ENCODE results near the gene KRT2. TPM values are rescaled to one million over a fixed set of nuclear protein-coding genes. Genes with fewer than 3 reads are reported as not detected.

The KRT2 gene
- total RNA-seq, 1 donor from 2014 or later: not detected

DNA sequence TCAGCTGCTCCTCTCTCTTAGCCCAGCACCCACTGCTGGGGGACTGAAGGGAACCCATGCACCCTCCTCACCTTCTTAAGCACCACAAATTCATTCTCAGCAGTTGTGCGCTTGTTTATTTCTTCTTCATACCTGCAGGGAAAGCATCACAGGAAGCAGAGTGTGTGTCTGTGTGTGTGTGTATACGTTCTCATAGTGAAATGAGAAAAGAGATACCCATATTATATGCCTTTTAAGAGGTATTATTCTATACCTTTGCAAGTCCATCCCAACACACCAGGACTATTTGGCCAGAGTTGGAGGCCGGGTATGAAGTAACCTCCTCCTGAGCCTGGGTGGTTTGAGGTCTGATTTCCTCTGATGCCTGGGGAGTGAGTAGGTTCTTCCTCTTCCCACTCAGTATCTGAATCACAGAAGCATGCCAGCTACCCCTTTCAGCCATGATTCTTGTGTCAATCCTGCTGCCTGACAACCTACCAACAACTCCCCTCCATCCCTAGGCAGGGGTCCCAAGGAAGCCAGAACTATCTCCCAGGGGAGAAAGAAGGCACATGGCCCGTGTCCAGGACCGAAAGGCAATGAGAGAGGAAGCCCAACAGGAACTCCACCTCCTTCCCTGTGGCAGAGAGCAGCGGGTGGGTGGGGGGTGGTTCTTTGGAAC, 36.7 kb downstream of the KRT2 start:
- H3K4me3 Mint-ChIP-seq: no peak overlapping the region
- no peaks in the 10 kb centered on the region for H3K9me3 Mint-ChIP-seq
- no peaks in the 10 kb centered on the region for H3K4me1 Mint-ChIP-seq
- no peak for TF ChIP-seq CTCF (conservative IDR thresholded peaks at IDR 0.05)
- no peaks in the 10 kb centered on the region for H3K36me3 Mint-ChIP-seq (ENCODE audit: low read depth)
- H3K27ac Mint-ChIP-seq (ENCODE audit: unreplicated experiment): no peak overlapping the region
- DNase-seq (ENCODE audit: low read depth, low spot score): no peak
- H3K27me3 Mint-ChIP-seq (ENCODE audit: low read depth): peaks cover 36% of the 10 kb centered on the region

DNA sequence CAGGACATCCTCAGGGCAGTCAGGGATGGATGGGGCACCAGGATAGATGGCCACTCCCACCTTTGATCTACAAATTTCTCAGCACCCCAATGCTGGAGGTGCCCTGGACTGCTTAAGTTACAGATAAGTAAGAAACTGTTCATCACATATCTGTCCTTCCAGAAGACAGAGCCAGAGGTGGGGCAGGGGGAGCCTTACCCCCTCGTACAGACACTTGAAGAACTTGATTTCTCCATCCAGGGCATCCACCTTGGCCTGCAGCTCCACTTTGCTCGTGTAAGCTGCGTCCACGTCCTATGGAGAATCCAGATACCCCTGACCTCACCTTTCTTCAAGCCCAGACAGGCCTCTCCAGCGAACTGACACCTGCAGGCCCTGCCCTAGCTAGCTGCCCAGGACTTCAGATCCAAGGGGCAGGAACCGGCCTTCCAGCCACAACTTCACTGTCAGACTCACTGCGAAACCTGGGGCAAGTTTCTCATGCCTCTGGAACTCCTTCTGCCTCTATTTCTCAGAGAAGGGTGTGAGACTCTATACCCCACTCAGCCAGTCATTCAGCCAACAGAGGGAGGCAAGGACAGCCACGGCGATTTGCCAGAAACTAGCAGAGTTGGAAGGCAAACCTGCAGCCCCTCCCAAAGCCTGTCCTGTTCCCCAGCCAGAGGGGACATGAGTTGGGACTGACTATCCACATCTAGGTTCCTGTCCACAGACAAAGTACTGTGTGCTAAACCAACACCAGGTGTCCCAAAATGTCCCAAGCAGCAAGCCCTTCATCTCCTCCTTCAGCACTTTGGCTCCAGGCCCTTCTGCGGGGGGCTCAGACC, 37.4 kb downstream of the KRT2 start:
- Mint-ChIP-seq H3K27me3 (ENCODE audit: low read depth) (peaks cover 42% of the 10 kb centered on the region), H3K36me3 (ENCODE audit: low read depth) (no peaks in the 10 kb centered on the region), H3K27ac (ENCODE audit: unreplicated experiment) (no peak overlapping the region), H3K9me3 (no peaks in the 10 kb centered on the region), H3K4me1 (no peaks in the 10 kb centered on the region), H3K4me3 (no peak overlapping the region)
- no peak for DNase-seq (ENCODE audit: low read depth, low spot score)
- no peak for TF ChIP-seq CTCF (conservative IDR thresholded peaks at IDR 0.05)

DNA sequence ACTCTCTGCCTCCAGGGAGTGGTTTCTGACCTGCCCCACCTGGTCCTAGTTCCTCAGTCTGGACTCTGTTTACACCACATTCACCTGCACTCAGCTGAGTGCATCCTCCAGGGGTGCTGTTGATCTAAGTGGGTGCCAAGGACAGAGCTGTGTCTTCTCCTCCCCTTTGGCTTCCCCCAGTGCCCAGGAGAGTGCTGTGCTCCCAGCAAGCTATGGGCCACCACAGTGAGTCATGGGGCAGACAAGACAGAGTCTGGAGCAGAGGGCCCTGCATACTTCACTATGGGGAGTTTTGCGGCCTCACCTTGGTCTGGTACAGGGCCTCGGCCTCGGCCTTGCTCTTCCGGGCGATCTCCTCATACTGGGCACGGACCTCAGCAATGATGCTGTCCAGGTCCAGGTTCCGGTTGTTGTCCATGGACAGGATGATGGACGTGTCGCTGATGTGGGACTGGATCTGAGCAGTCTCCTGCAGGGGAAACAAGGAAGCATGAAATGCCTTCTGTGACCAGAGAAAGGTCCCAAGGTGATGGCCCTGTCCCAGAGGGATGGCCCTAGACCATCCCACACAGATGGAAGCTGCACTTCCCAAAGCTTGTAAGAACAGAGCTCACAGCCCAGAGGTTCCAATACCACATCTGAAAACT, 38.5 kb downstream of the KRT2 start:
- no peak for TF ChIP-seq CTCF (conservative IDR thresholded peaks at IDR 0.05)
- Mint-ChIP-seq H3K36me3 (ENCODE audit: low read depth) (no peaks in the 10 kb centered on the region), H3K4me3 (no peak overlapping the region), H3K9me3 (no peaks in the 10 kb centered on the region), H3K4me1 (no peaks in the 10 kb centered on the region), H3K27me3 (ENCODE audit: low read depth) (peaks cover 51% of the 10 kb centered on the region), H3K27ac (ENCODE audit: unreplicated experiment) (no peak overlapping the region)
- no peak for DNase-seq (ENCODE audit: low read depth, low spot score)

DNA sequence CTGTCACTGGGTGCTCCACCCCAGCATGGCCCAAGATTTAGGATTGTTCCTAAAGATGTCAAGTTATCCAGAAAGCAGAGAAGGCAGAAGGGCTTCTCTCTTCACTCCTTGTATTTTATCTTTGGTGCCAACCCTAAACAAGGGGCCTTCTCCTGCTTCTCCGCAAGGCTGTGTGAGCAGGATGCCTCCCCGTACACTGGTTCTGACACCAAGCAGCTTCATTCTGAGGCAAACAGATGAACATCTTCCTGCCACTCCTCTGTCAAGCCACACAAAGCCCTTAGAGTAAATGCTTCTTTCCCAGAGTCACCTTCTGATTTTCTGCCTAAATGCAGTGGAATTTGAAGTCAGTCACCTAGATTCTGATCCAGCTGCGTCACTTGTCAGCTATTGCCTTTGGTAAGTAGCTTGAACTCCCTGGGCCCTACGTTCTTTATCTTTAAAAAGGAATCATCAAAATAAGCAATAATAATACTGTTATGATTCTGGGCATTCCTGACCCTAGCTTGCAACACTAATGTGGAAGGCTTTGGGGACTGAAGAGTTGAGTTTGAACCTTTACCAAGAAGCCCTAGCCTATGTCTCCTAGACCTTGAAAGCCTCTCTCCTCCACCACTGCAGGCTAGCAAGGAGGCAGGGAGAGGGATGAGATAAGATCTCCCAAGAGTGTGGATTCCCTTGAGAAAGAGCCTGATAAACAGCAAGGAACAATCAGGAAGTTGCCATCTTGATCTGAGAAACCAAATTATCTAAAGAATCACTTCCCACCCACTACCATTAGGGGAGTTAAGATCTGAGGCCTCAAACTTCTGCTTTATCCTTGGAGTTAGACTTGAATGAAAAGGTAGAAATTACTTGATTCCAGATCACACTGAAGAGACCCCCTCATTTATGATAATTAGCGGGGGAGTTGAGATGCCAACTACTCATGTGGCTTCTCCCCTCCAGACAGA, 39.3 kb downstream of the KRT2 start:
- no peak for DNase-seq (ENCODE audit: low read depth, low spot score)
- Mint-ChIP-seq H3K9me3 (no peaks in the 10 kb centered on the region), H3K36me3 (ENCODE audit: low read depth) (no peaks in the 10 kb centered on the region), H3K4me3 (no peak overlapping the region), H3K27me3 (ENCODE audit: low read depth) (peaks cover 57% of the 10 kb centered on the region), H3K4me1 (no peaks in the 10 kb centered on the region), H3K27ac (ENCODE audit: unreplicated experiment) (no peak overlapping the region)
- TF ChIP-seq CTCF (conservative IDR thresholded peaks at IDR 0.05): no peak

GRCh38 chr12:52611080-52611468, 40.9 kb downstream of the KRT2 start:
- Mint-ChIP-seq H3K9me3 (no peaks in the 10 kb centered on the region), H3K27ac (ENCODE audit: unreplicated experiment) (no peak overlapping the region), H3K36me3 (ENCODE audit: low read depth) (no peaks in the 10 kb centered on the region), H3K4me3 (no peak overlapping the region), H3K4me1 (no peaks in the 10 kb centered on the region), H3K27me3 (ENCODE audit: low read depth) (peaks cover 58% of the 10 kb centered on the region)
- no peak for TF ChIP-seq CTCF (conservative IDR thresholded peaks at IDR 0.05)
- no peak for DNase-seq (ENCODE audit: low read depth, low spot score)

Data from neural crest cell (in vitro differentiated cells).